ENCODE data around the gene MEGF6. TPM values are rescaled to one million over a fixed set of nuclear protein-coding genes. Genes with fewer than 3 reads are reported as not detected.

The MEGF6 gene
- total RNA-seq, 1 donor from 2014 or later = 198 TPM

GRCh38 chr1:3470650-3471355 lies 140.5 kb downstream of the MEGF6 start:
- Mint-ChIP-seq H3K27me3 (ENCODE audit: unreplicated experiment) (peaks cover 17% of the 10 kb centered on the region), H3K27ac (ENCODE audit: unreplicated experiment) (peak overlapping the region; percentile 81), H3K9me3 (ENCODE audit: unreplicated experiment) (no peaks in the 10 kb centered on the region), H3K4me1 (ENCODE audit: unreplicated experiment) (peaks cover 14% of the 10 kb centered on the region), H3K4me3 (ENCODE audit: unreplicated experiment) (peak overlapping the region; percentile 84), H3K36me3 (ENCODE audit: low read depth, unreplicated experiment) (peaks cover 8% of the 10 kb centered on the region)
- no peak for DNase-seq (ENCODE audit: low spot score)
- TF ChIP-seq CTCF (IDR thresholded peaks at IDR 0.05; ENCODE audit: unreplicated experiment) = no peak

GRCh38 chr1:3469849-3470649 lies 141.3 kb downstream of the MEGF6 start:
- Mint-ChIP-seq H3K27ac (ENCODE audit: unreplicated experiment) (peak overlapping the region; percentile 81), H3K4me1 (ENCODE audit: unreplicated experiment) (peaks cover 14% of the 10 kb centered on the region), H3K36me3 (ENCODE audit: low read depth, unreplicated experiment) (peaks cover 8% of the 10 kb centered on the region), H3K4me3 (ENCODE audit: unreplicated experiment) (peak overlapping the region; percentile 84), H3K27me3 (ENCODE audit: unreplicated experiment) (peaks cover 19% of the 10 kb centered on the region), H3K9me3 (ENCODE audit: unreplicated experiment) (no peaks in the 10 kb centered on the region)
- no peak for DNase-seq (ENCODE audit: low spot score)
- no peak for TF ChIP-seq CTCF (IDR thresholded peaks at IDR 0.05; ENCODE audit: unreplicated experiment)

GRCh38 chr1:3469104-3469848 lies 142.0 kb downstream of the MEGF6 start:
- no peak for TF ChIP-seq CTCF (IDR thresholded peaks at IDR 0.05; ENCODE audit: unreplicated experiment)
- peaks cover 14% of the 10 kb centered on the region for H3K4me1 Mint-ChIP-seq (ENCODE audit: unreplicated experiment)
- H3K36me3 Mint-ChIP-seq (ENCODE audit: low read depth, unreplicated experiment) = peaks cover 8% of the 10 kb centered on the region
- H3K4me3 Mint-ChIP-seq (ENCODE audit: unreplicated experiment) = no peak overlapping the region
- peaks cover 19% of the 10 kb centered on the region for H3K27me3 Mint-ChIP-seq (ENCODE audit: unreplicated experiment)
- DNase-seq (ENCODE audit: low spot score) = no peak
- H3K9me3 Mint-ChIP-seq (ENCODE audit: unreplicated experiment) = no peaks in the 10 kb centered on the region
- H3K27ac Mint-ChIP-seq (ENCODE audit: unreplicated experiment) = no peak overlapping the region

- Mint-ChIP-seq H3K27ac (ENCODE audit: unreplicated experiment) (no peak overlapping the region), H3K36me3 (ENCODE audit: low read depth, unreplicated experiment) (peaks cover 8% of the 10 kb centered on the region), H3K4me3 (ENCODE audit: unreplicated experiment) (no peak overlapping the region), H3K27me3 (ENCODE audit: unreplicated experiment) (peaks cover 13% of the 10 kb centered on the region), H3K9me3 (ENCODE audit: unreplicated experiment) (no peaks in the 10 kb centered on the region), H3K4me1 (ENCODE audit: unreplicated experiment) (peaks cover 10% of the 10 kb centered on the region)
- TF ChIP-seq CTCF (IDR thresholded peaks at IDR 0.05; ENCODE audit: unreplicated experiment) = no peak
- DNase-seq (ENCODE audit: low spot score) = no peak
Observed at GRCh38 chr1:3468236-3469103, 142.8 kb downstream of the MEGF6 start.

Data from endothelial cell (in vitro differentiated cells).